Ovary (tissue), 3 donors: ENCODE data around the gene OPCML.

Experiments
- EP300 ChIP-seq: sonication (generic); formaldehyde crosslinking; IDR thresholded peaks from one replicate; pipeline ENCODE4 v1.6.1; 2017; ENCODE audit warnings: antibody characterized with exemption
- POLR2A ChIP-seq: fragments of 450-650 bp; IDR thresholded peaks from one replicate; pipeline ENCODE4 v1.6.1; 2017; ENCODE audit warnings: antibody characterized with exemption, mild to moderate bottlenecking, moderate library complexity
- TF ChIP-seq, protein P1 (sequence below), 3 donors: fragments of 450-650 bp in 2 of 3; fragments of 200-600 bp in 1 of 3; IDR thresholded peaks; one replicate each; pipeline versions ENCODE4 v1.5.1 to v1.8.0; 2016 to 2022; ENCODE audit warnings: antibody characterized with exemption in 3 of 3, mild to moderate bottlenecking in 1 of 3
- donor health status: DM: no; HTN: no; CAD: no.

DNA sequence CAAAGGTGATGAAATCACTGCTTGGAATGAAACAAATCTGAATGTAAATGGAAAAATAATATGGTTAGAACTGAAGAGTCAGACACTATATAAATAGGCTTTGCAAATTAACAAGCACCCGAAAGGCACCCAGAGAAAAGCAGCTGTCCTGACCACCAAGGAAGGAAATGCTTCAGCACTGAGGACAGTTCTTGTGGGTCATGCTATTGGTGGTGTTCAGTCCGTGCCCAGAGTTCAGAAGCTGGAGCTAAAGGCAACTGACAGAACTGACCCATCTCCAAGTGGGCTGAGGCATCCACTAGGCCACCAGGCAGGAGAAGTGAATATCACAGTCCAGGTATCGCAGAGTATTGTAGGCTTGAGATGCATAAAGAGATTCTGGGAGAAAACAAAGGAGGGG lies 208.9 kb downstream of the OPCML start:
- TF ChIP-seq, protein P1, sequence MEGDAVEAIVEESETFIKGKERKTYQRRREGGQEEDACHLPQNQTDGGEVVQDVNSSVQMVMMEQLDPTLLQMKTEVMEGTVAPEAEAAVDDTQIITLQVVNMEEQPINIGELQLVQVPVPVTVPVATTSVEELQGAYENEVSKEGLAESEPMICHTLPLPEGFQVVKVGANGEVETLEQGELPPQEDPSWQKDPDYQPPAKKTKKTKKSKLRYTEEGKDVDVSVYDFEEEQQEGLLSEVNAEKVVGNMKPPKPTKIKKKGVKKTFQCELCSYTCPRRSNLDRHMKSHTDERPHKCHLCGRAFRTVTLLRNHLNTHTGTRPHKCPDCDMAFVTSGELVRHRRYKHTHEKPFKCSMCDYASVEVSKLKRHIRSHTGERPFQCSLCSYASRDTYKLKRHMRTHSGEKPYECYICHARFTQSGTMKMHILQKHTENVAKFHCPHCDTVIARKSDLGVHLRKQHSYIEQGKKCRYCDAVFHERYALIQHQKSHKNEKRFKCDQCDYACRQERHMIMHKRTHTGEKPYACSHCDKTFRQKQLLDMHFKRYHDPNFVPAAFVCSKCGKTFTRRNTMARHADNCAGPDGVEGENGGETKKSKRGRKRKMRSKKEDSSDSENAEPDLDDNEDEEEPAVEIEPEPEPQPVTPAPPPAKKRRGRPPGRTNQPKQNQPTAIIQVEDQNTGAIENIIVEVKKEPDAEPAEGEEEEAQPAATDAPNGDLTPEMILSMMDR (IDR thresholded peaks at IDR 0.05), result no peak
- no peak for TF ChIP-seq EP300
- no peak for TF ChIP-seq POLR2A
